PFSK-1 (cell line): ENCODE results near the gene GALNT10.

Experiments used
- FOXP2 ChIP-seq: optimal IDR thresholded peaks from 2 replicates; pipeline ENCODE3; 2011; ENCODE audit warnings: borderline replicate concordance, control low read depth, inconsistent platforms; ENCODE audit not compliant: insufficient read depth; ENCODE audit errors: extremely low read length, extremely low read depth
- POLR2AphosphoS5 ChIP-seq: IDR thresholded peaks from 2 replicates; pipeline ENCODE4 v1.6.1; 2012; ENCODE audit warnings: low read depth, mild to moderate bottlenecking, control low read depth, low read length, moderate library complexity
- TAF1 ChIP-seq: IDR thresholded peaks from 2 replicates; pipeline ENCODE4 v1.6.1; 2012; ENCODE audit warnings: low read length, control low read depth, borderline replicate concordance; ENCODE audit not compliant: insufficient read depth
- TF ChIP-seq, protein P1 (sequence below), 2 experiments: IDR thresholded peaks; 2 replicates each; pipeline versions ENCODE4 v1.6.1 to v1.8.0; 2011 to 2012; ENCODE audit warnings: low read depth in 2 of 2, low read length in 2 of 2, control low read depth in 1 of 2, inconsistent platforms in 1 of 2, mild to moderate bottlenecking in 1 of 2, moderate library complexity in 1 of 2; ENCODE audit not compliant: insufficient read depth in 1 of 2

DNA sequence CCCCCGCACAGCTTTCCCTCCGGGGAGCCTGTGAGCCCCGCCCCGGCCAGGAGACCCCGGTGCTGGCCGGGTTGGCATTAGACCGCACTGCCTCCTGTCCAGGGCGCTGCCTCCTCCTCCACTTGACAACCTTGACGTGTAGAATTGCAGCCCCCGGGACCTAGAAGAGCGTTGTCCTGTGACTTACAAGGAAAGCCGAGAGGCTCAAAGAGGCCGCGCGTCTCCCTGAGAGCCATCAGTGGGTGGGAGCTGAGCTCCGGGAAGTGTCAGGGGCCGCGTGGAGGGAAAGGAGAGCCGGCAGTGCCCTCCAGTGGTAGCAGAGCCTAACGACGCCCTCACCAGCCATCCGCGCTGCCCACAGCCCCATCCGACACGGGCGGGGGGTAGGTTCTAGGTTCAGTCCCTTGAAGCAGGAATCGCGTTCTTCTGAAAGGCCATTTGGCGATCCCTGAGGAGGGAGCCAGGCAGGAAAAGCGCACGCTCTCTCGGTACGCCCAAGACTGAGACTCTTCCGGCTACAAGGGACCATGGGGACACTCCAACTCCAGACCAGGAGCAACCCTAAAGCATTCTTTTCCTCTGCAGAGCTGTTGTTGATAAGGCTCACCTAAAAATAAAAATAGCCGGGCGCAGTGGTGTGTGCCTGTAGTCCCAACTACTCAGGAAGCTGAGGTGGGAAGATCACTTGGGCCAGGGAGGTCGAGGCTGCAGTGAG lies 214.7 kb downstream of the GALNT10 start:
- no peak for TF ChIP-seq POLR2AphosphoS5
- TF ChIP-seq FOXP2: peak; percentile 73
- no peak for TF ChIP-seq TAF1
- TF ChIP-seq, protein P1, sequence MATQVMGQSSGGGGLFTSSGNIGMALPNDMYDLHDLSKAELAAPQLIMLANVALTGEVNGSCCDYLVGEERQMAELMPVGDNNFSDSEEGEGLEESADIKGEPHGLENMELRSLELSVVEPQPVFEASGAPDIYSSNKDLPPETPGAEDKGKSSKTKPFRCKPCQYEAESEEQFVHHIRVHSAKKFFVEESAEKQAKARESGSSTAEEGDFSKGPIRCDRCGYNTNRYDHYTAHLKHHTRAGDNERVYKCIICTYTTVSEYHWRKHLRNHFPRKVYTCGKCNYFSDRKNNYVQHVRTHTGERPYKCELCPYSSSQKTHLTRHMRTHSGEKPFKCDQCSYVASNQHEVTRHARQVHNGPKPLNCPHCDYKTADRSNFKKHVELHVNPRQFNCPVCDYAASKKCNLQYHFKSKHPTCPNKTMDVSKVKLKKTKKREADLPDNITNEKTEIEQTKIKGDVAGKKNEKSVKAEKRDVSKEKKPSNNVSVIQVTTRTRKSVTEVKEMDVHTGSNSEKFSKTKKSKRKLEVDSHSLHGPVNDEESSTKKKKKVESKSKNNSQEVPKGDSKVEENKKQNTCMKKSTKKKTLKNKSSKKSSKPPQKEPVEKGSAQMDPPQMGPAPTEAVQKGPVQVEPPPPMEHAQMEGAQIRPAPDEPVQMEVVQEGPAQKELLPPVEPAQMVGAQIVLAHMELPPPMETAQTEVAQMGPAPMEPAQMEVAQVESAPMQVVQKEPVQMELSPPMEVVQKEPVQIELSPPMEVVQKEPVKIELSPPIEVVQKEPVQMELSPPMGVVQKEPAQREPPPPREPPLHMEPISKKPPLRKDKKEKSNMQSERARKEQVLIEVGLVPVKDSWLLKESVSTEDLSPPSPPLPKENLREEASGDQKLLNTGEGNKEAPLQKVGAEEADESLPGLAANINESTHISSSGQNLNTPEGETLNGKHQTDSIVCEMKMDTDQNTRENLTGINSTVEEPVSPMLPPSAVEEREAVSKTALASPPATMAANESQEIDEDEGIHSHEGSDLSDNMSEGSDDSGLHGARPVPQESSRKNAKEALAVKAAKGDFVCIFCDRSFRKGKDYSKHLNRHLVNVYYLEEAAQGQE (IDR thresholded peaks at IDR 0.05; ENCODE audit: insufficient read depth in 1 of 2, low read depth in 2 of 2, low read length in 2 of 2): no peak
